HL-60 (cell line): ENCODE data around the gene PUM1.

Experiments
- DNase-seq, 2 experiments: peaks; one replicate each; pipeline ENCODE4 v3.0.0-alpha.2; 2010 to 2020; ENCODE audit warnings: low read depth in 1 of 2, low spot score in 1 of 2
- H3K27ac ChIP-seq: fragments of 250-450 bp; sonication (Bioruptor Pico); replicated peaks from 2 replicates; pipeline ENCODE4 v1.5.1; 2020; ENCODE audit warnings: mild to moderate bottlenecking, moderate library complexity
- H3K27me3 ChIP-seq: fragments of 250-450 bp; sonication (Bioruptor Pico); 2 replicates; pipeline ENCODE4 v1.5.1; 2021; ENCODE audit warnings: mild to moderate bottlenecking, moderate library complexity; ENCODE audit not compliant: insufficient read depth, poor library complexity, severe bottlenecking
- H3K4me3 ChIP-seq: replicated peaks from 2 replicates; pipeline ENCODE4 v1.5.1; 2011; ENCODE audit warnings: mild to moderate bottlenecking, control low read depth, low read length; ENCODE audit not compliant: insufficient read depth
- CTCF ChIP-seq: IDR thresholded peaks from one replicate; pipeline ENCODE4 v1.5.1; 2011; ENCODE audit warnings: low read length, control low read depth, inconsistent platforms; ENCODE audit not compliant: insufficient read depth
- GABPA ChIP-seq: IDR thresholded peaks from 2 replicates; pipeline ENCODE4 v1.6.1; 2012; ENCODE audit warnings: low read depth
- POLR2AphosphoS5 ChIP-seq: IDR thresholded peaks from 2 replicates; pipeline ENCODE4 v1.6.1; 2012; ENCODE audit warnings: low read depth
- REST ChIP-seq: IDR thresholded peaks from 2 replicates; pipeline ENCODE4 v1.6.1; 2012; ENCODE audit warnings: low read depth; ENCODE audit not compliant: insufficient replicate concordance
- SPI1 ChIP-seq: IDR thresholded peaks from 2 replicates; pipeline ENCODE4 v1.6.1; 2012; ENCODE audit warnings: low read depth, mild to moderate bottlenecking, borderline replicate concordance

Gene PUM1

GRCh38 chr1:30893776-30894507, 171.6 kb downstream of the PUM1 start:
- TF ChIP-seq POLR2AphosphoS5: no peak
- TF ChIP-seq GABPA: no peak
- TF ChIP-seq SPI1: no peak
- TF ChIP-seq REST: no peak
- no peak for TF ChIP-seq CTCF
- H3K4me3 ChIP-seq: no peak overlapping the region
- no peak for DNase-seq
- no peak overlapping the region for H3K27ac ChIP-seq
- peaks cover 5% of the 10 kb centered on the region for H3K27me3 ChIP-seq

- Histone ChIP-seq H3K27ac (no peak overlapping the region), H3K4me3 (no peak overlapping the region), H3K27me3 (peaks cover 5% of the 10 kb centered on the region)
- DNase-seq: no peak
- TF ChIP-seq GABPA (no peak), POLR2AphosphoS5 (no peak), SPI1 (no peak), REST (no peak), CTCF (no peak)
Observed at GRCh38 chr1:30892671-30893073, 172.8 kb downstream of the PUM1 start.

- no peak for DNase-seq
- H3K27ac ChIP-seq: no peak overlapping the region
- H3K27me3 ChIP-seq: peaks cover 8% of the 10 kb centered on the region
- no peak overlapping the region for H3K4me3 ChIP-seq
- no peak for TF ChIP-seq GABPA
- no peak for TF ChIP-seq POLR2AphosphoS5
- TF ChIP-seq SPI1: no peak
- TF ChIP-seq CTCF: no peak
- no peak for TF ChIP-seq REST
Observed at GRCh38 chr1:30891227-30891552, 174.3 kb downstream of the PUM1 start.
